HCT116 (cell line): ENCODE measurements around the gene MAPK1IP1L.

Experiments used
- ATF3 ChIP-seq: IDR thresholded peaks from 2 replicates; pipeline ENCODE4 v1.6.1; 2012
- CTCF ChIP-seq, 3 experiments: fragments of 200-600 bp in 1 of 3; sonication (generic) in 1 of 3; IDR thresholded peaks in 2 of 3; conservative IDR thresholded peaks in 1 of 3; 2 replicates each; pipeline ENCODE4 v1.5.1; 2012 to 2017; ENCODE audit warnings: low read depth in 2 of 3, low read length in 2 of 3, antibody characterized with exemption in 1 of 3, borderline replicate concordance in 1 of 3, control low read depth in 1 of 3, mild to moderate bottlenecking in 1 of 3, mixed read lengths in 1 of 3, mixed run types in 1 of 3, moderate library complexity in 1 of 3; ENCODE audit not compliant: insufficient read depth in 1 of 3
- POLR2A ChIP-seq: IDR thresholded peaks from 2 replicates; pipeline ENCODE4 v1.7.0; 2011; ENCODE audit warnings: borderline replicate concordance; ENCODE audit not compliant: insufficient read depth, insufficient read length; ENCODE audit errors: extremely low read depth
- TCF7L2 ChIP-seq: IDR thresholded peaks from 2 replicates; pipeline ENCODE4 v1.7.0; 2011; ENCODE audit warnings: borderline replicate concordance, inconsistent platforms; ENCODE audit not compliant: insufficient read depth, insufficient read length; ENCODE audit errors: extremely low read depth

GRCh38 chr14:55053018-55053417 lies 1.6 kb downstream of the MAPK1IP1L start:
- TF ChIP-seq POLR2A (no peak), ATF3 (no peak), CTCF (IDR thresholded peaks at IDR 0.05 in 2 of 3, conservative IDR thresholded peaks at IDR 0.05 in 1 of 3; ENCODE audit: borderline replicate concordance in 1 of 3, insufficient read depth in 1 of 3, low read depth in 2 of 3, low read length in 2 of 3) (no peak), TCF7L2 (no peak)
